Body of pancreas (tissue), 4 donors: Measurements from ENCODE around the gene GFAP.

Experiments used
- POLR2A ChIP-seq, 3 donors: fragments of 450-650 bp; IDR thresholded peaks; one replicate each; pipeline ENCODE4 v1.6.1; 2016; ENCODE audit warnings: antibody characterized with exemption in 3 of 3, mild to moderate bottlenecking in 2 of 3
- TF ChIP-seq, protein P1 (sequence below), 7 experiments: fragments of 450-650 bp in 4 of 7; fragments of 200-600 bp in 3 of 7; sonication (generic) in 3 of 7; IDR thresholded peaks; one replicate each; pipeline ENCODE4 v1.5.1; 2016 to 2019; ENCODE audit warnings: antibody characterized with exemption in 7 of 7

DNA sequence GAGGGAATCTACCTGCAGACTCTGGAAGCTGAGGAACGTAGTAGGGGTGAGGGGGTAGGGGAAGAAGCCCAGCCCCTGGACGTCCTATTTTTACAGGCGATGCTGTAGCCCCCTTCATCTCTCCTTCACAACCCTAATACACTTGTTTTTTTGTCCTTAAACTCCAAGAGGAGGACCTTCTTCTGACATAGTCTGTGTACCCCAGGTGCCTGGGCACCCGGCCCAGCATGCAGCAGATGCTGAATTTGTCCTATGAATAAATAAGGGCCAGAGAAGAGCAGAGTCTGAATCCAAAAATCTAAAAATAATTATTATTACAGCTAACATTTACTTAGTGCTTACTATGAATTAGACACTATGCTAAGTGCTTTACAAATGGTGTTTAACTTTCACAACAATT lies 27.2 kb upstream of the GFAP start:
- TF ChIP-seq, protein P1, sequence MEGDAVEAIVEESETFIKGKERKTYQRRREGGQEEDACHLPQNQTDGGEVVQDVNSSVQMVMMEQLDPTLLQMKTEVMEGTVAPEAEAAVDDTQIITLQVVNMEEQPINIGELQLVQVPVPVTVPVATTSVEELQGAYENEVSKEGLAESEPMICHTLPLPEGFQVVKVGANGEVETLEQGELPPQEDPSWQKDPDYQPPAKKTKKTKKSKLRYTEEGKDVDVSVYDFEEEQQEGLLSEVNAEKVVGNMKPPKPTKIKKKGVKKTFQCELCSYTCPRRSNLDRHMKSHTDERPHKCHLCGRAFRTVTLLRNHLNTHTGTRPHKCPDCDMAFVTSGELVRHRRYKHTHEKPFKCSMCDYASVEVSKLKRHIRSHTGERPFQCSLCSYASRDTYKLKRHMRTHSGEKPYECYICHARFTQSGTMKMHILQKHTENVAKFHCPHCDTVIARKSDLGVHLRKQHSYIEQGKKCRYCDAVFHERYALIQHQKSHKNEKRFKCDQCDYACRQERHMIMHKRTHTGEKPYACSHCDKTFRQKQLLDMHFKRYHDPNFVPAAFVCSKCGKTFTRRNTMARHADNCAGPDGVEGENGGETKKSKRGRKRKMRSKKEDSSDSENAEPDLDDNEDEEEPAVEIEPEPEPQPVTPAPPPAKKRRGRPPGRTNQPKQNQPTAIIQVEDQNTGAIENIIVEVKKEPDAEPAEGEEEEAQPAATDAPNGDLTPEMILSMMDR (IDR thresholded peaks at IDR 0.05): no peak
- no peak for TF ChIP-seq POLR2A (IDR thresholded peaks at IDR 0.05)
